ENCODE measurements around the gene OLFM1.

The OLFM1 gene

DNA sequence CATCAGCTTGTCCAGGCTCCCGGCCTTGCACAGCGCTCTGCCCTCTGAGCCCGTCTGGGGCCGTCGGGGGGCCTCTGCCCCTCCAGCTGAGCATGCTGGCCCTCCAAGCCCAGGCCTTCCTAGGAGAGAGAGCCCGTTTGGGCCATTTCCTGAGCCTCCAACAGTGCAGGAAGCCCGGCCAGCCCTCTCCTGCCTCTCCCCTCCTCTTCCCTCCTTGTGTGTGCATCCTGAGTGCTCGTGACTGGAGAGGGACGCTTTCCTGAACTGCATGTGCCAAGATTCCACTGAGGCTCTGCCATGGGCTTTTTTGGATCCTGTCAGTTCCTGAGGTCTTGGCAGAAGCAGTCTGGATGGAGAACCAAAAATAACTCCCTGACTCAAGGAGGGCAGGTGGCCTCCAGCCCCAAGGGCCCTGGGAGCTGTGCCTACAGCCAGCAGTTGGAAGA lies 15.6 kb downstream of the OLFM1 start:
- no peak overlapping the region for H3K4me3 ChIP-seq (ENCODE audit: low read depth, low read length)
- TF ChIP-seq, protein P1, sequence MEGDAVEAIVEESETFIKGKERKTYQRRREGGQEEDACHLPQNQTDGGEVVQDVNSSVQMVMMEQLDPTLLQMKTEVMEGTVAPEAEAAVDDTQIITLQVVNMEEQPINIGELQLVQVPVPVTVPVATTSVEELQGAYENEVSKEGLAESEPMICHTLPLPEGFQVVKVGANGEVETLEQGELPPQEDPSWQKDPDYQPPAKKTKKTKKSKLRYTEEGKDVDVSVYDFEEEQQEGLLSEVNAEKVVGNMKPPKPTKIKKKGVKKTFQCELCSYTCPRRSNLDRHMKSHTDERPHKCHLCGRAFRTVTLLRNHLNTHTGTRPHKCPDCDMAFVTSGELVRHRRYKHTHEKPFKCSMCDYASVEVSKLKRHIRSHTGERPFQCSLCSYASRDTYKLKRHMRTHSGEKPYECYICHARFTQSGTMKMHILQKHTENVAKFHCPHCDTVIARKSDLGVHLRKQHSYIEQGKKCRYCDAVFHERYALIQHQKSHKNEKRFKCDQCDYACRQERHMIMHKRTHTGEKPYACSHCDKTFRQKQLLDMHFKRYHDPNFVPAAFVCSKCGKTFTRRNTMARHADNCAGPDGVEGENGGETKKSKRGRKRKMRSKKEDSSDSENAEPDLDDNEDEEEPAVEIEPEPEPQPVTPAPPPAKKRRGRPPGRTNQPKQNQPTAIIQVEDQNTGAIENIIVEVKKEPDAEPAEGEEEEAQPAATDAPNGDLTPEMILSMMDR (conservative IDR thresholded peaks at IDR 0.05; ENCODE audit: low read depth, low read length): no peak
- DNase-seq (ENCODE audit: low read depth): no peak

DNA sequence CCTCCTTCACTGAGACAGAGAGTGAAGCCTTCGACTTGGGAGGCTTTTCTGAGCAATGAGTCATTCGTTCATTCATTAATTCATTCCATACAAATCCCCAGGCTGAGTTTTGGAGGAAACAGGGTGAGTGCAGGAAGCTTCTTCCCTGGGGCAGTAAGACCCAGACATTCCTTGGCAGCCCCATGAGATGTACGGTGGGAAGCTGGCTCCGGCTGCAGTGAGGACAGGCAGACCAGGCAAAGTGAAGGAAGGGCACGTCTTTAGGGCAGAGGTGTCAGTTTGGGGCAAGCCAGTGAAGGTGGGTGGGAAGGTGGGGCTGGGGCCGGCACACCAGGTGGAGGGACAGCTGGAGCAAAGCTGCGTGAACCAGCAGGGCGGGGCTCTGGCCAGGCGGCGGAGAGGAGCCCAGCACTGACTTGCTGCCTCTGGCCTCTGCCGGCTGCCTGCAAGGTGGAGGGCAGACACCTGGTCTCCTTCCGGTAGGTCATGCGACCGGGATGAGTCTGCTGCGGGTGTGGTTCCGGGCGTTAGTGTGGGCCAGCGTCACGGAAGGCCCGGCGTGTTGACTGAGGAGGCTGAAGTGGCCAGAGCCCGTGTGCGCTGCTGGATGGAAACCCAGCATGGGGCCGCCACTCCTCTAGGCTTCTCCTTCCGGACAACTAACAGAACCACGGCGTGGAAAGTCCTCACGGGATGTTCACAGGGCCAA lies 16.6 kb downstream of the OLFM1 start:
- TF ChIP-seq, protein P1 (conservative IDR thresholded peaks at IDR 0.05; ENCODE audit: low read depth, low read length): no peak
- H3K4me3 ChIP-seq (ENCODE audit: low read depth, low read length): no peak overlapping the region
- no peak for DNase-seq (ENCODE audit: low read depth)

DNA sequence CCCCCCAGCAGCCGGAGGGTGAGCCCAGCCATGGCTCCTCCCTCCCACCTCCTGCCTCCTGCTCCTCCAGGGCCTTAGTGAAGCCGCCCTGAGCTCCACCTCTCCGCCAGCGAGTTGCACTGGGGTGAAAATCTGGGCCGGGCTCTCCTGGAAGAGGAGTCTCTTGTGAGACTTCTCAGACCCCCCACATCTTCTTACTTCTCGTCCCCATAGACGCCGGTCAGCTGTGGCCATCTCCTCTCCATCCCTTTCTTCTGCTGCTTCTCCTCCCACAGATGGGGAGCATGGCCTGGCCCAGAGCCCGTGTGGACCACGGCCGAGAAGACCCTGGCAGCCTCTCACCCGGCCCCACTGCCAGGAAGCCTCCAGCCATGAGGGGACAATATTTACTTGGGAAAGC lies 17.3 kb downstream of the OLFM1 start:
- no peak for DNase-seq (ENCODE audit: low read depth)
- no peak overlapping the region for H3K4me3 ChIP-seq (ENCODE audit: low read depth, low read length)

DNA sequence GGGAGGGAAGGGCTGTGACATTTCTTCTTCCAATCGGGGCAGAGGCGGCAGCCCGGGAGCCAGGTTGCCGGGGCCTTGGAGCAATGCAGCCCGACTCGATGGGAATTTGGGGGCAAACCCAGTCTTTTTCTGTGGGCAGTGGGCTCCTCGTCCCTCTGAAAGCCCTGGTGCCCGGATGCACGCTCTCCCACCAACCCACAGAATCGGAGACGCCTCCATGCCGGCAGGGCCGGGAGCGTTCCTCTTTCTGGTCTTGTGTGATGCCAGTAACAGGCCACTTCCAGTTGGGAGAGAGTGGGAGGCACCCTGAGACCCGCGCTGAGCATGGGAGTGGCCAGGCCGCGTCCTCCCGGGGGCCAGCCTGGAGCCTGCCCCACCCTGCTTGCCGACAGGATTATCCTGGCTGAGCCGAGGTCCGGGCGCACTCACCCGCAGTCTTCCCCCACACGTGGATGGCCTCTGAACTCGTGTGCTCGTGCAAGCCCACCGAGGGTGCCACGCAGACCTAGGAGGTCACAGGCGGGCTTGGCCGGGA lies 17.8 kb downstream of the OLFM1 start:
- TF ChIP-seq, protein P1 (conservative IDR thresholded peaks at IDR 0.05; ENCODE audit: low read depth, low read length): no peak
- H3K4me3 ChIP-seq (ENCODE audit: low read depth, low read length): no peak overlapping the region
- DNase-seq (ENCODE audit: low read depth): no peak

More for the DNA sequence above, 17.3 kb downstream of the OLFM1 start:
- TF ChIP-seq, protein P1 (conservative IDR thresholded peaks at IDR 0.05; ENCODE audit: low read depth, low read length): no peak

DNA sequence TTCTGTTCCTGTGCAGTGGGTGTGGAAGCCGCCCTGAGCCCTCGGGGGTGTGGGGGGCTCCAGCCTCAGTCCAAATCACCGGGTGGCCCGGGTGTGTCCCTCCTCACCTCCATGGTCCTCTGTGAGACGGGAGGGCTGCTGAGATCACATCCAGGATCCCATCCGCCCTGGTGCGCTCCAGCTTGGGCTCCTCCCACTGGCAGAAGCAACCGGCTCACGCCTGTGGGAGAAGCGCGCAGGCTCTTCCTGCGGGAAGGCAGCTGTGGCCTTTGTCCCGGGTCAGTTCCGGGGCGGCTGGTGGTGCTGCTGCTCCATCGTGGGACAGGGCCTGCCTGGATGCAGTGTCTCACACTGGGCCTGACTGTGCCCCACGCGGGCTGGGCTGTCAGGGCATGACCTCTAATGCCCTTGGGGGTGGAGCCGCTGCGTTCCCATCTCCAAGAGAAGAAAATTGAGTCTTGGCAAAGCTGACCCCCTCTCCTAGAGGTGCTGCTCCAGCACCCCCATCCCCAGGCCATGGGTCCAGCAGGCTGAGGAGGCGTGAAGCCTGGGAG lies 18.5 kb downstream of the OLFM1 start:
- TF ChIP-seq, protein P1 (conservative IDR thresholded peaks at IDR 0.05; ENCODE audit: low read depth, low read length): no peak
- no peak overlapping the region for H3K4me3 ChIP-seq (ENCODE audit: low read depth, low read length)
- DNase-seq (ENCODE audit: low read depth): no peak

DNA sequence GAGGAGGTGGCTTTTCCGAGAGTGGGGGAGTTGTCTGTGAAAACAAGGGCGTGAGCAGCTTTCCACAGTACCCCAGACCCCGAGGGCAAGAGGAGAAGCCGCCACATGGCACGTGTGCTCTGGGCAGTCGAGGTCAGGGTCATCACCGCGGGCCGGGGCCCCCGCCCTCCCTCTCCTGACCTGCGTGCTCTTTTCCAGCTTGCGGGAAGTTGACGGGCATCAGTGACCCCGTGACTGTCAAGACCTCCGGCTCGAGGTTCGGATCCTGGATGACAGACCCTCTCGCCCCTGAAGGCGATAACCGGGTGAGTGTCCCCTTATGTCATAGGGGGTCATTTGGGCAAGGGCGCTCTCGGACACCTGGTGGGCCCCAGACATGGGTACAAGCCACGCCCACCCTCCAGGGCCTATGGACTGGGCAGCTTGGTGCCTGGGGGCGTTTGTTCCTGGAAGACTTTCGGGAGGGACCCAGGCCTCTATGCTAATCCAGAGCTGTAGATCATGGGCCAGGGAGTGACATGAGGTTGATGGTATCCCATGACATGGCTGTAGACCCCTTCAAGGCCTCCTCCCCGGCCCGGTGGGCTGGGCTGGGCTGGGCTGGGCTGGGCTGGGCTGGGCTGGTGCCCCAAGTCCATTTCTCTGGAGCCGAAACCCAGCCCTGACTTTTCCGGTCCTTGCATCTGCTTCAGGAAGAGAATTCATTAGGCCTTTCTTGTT lies 19.2 kb downstream of the OLFM1 start:
- TF ChIP-seq, protein P1 (conservative IDR thresholded peaks at IDR 0.05; ENCODE audit: low read depth, low read length): no peak
- no peak overlapping the region for H3K4me3 ChIP-seq (ENCODE audit: low read depth, low read length)
- no peak for DNase-seq (ENCODE audit: low read depth)
